SU-DHL-6 (cell line): ENCODE results near the gene TMEM74B.
"Not testable (repeated sequence)": the region's sequence is repeated elsewhere in the genome, so short reads cannot be mapped to it uniquely, and the experiment has no call there.

Source experiments
- CTCF ChIP-seq: fragments of 200-600 bp; sonication (generic); IDR thresholded peaks from one replicate; pipeline ENCODE4 v1.5.1; 2017; ENCODE audit warnings: antibody characterized with exemption, mild to moderate bottlenecking, low read length, moderate library complexity; ENCODE audit not compliant: insufficient read depth, poor library complexity, severe bottlenecking
- EZH2phosphoT487 ChIP-seq: fragments of 200-600 bp; sonication (generic), shearing (Covaris generic); conservative IDR thresholded peaks from 2 replicates; pipeline ENCODE4 v1.6.1; 2018; ENCODE audit warnings: mild to moderate bottlenecking, antibody characterized with exemption, low read length, moderate library complexity, mixed read lengths

DNA sequence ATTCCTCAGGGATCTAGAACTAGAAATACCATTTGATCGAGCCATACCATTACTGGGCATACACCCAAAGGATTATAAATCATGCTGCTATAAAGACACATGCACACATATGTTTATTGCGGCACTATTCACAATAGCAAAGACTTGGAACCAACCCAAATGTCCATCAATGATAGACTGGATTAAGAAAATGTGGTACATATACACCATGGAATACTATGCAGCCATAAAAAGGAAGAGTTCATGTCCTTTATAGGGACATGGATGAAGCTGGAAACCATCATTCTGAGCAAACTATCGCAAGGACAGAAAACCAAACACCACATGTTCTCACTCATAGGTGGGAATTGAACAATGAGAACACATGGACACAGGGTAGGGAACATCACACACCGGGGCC is 38.0 kb upstream of the TMEM74B start:
- TF ChIP-seq CTCF, EZH2phosphoT487: not testable (repeated sequence)
